HG02943 (cell line): Measurements from ENCODE around the gene PLSCR3.

Source experiments
- ATAC-seq: cut with Tn5 transposase; IDR thresholded peaks from one replicate; pipeline ENCODE4 v1.9.1; 2021; ENCODE audit warnings: mild to moderate bottlenecking, low read depth, moderate library complexity; ENCODE audit not compliant: unreplicated experiment

Gene PLSCR3

DNA sequence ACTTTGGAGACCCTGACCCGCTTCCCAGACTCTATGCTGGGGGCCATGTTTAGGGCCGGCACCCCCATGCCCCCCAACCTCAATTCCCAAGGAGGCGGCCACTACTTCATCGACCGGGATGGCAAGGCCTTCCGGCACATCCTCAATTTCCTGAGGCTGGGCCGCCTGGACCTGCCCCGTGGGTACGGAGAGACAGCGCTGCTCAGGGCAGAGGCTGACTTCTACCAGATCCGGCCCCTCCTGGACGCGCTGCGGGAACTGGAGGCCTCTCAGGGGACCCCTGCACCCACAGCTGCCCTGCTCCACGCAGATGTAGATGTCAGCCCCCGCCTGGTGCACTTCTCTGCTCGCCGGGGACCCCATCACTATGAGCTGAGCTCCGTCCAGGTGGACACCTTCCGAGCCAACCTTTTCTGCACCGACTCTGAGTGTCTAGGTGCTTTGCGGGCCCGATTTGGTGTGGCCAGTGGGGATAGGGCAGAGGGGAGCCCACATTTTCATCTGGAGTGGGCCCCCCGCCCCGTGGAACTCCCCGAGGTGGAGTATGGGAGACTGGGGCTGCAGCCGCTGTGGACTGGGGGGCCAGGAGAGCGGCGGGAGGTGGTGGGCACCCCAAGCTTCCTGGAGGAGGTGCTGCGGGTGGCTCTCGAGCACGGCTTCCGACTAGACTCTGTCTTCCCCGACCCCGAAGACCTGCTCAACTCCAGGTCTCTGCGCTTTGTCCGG lies 41.3 kb downstream of the PLSCR3 start:
- ATAC-seq, result no peak

- ATAC-seq, result no peak
Measured at GRCh38 chr17:7352503-7352889, 41.8 kb downstream of the PLSCR3 start.

- ATAC-seq, result peak; percentile 62
Measured at GRCh38 chr17:7351665-7352502, 42.4 kb downstream of the PLSCR3 start, which contains the start of gene KCTD11. Gene KCTD11 (plus strand): TSS chr17:7352162.

DNA sequence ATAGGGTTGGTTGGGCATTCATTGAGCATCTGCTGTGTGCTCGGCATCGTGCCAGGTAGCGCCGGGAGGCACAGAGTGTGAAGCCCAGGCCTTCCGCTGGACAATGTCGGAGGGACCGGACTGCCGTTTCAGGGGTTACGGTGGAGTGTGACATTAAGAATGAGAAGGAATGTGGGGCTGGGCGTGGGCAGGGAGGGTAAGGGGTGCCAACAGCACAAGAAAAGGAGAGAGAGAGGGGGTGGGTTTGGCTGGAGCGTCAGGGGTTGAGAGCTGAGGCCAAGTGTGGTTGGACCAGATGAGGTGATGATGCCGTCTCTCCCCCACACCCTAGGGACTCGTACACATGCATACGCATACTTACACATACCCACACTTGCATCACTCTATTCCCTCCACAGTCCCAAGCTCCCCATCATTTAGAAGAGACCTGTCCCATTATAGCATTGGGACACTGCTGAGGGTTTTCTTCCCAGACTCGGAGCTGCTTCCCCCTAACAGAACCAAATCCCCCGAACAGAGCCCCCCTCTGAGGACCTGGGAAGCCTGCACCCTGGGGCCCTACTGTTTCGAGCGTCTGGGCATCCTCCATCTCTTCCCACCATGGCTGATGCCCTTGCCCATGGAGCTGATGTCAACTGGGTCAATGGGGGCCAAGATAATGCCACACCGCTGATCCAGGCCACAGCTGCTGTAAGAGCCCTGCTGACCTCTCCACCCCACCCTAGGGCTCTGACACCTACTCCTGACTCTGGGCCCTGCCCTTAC lies 45.7 kb downstream of the PLSCR3 start:
- no peak for ATAC-seq

DNA sequence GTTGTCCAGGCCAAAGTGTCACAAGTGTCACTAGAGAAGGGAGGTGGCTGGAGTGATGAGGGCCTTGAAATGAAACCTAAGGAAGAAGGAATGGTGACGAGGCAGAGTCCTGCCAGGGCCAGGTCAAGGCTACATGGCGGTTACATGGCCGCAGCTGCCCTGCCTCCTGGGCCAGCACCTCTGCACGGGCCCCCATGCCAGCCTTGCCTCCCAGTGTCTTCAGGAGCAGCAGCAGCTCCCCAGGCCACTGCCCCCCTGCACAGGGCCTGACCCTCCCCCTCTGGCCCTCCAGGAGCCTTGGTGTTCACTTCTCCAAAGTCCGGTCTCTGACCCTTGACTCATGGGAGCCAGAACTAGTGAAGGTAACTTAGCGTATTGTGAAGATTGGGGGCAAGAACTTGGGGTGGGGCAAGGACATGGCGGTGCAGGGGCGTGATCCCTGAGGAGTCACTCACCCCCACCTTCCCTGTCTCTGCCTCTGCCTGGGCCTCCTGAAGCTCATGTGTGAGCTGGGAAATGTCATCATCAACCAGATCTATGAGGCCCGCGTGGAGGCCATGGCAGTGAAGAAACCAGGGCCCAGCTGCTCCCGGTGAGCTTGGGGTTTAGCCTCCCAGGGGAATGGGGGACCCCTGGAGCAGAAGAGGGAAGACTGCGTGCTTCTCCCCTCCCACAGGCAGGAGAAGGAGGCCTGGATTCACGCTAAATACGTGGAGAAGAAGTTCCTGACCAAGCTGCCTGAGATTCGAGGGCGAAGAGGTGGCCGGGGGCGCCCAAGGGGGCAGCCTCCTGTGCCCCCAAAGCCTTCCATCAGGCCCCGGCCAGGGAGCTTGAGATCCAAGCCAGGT lies 46.5 kb downstream of the PLSCR3 start:
- no peak for ATAC-seq

DNA sequence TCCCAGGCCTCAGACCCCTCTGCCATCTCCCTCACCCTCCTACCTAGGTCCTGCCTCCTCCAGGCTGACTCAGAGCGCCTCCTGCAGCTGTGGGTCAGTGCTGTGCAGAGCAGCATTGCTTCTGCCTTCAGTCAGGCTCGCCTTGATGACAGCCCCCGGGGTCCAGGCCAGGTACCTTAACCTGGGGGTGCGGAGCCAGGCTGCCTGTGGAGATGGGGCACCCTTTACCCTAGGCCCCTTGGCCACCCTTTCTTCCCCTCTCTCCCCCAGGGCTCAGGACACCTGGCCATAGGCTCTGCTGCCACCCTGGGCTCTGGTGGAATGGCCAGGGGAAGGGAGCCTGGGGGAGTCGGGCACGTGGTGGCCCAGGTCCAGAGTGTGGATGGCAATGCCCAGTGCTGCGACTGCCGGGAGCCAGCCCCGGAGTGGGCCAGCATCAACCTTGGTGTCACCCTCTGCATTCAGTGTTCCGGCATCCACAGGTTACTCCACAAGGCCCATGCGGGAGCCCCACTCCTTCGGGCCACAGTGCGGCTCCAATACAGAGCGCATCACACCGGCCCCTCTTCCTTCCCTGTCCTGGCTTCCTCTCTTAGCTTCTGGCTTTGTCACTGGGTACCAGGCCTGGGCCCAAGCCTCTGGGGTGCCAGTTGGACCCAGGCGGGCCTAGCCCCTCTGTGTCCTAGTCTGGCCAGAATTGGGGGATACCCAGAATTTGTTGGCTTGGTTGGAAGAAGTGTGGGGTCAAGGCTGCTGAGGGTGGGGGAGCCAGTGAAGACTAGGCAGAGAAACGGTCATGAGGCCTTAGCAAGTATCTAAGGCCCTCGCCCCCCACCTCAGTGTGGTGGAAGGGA lies 47.3 kb downstream of the PLSCR3 start:
- ATAC-seq, result no peak

DNA sequence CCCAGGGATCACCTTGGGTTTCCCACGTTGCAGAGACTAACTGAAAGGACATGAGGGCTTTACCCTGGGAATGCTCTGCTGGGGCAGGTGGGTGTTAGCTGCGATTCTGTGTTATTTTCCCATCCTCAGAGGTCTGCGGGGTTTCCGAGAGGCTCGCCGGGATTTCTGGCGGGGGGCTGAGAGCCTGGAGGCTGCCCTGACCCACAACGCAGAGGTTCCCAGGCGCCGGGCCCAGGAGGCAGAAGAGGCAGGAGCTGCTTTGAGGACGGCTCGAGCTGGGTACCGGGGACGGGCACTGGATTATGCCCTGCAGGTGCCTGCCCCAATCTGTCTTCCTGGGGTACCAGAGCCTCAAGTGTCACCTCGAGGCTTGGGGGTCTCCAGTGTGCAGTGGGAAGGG lies 51.1 kb downstream of the PLSCR3 start:
- no peak for ATAC-seq

DNA sequence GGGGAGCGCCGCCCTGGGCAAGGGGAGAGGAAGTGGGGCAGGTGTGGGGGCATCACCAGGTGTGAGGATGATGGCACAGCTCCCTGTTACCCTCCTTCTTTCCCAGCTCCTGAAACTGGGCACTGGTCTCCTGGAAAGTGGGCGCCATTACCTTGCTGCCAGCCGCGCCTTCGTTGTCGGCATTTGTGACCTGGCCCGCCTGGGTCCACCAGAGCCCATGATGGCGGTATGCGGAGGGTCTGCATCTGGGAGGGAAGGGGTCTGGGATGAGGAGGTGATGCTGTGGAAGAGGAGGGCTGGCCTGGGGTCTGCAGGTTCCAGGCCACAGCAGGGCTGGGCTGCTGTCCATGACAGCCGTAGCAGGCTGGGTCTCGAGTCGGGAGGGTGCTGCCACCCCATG lies 52.5 kb downstream of the PLSCR3 start:
- no peak for ATAC-seq

GRCh38 chr17:7340179-7340578 lies 54.1 kb downstream of the PLSCR3 start:
- ATAC-seq, result no peak
